GM12874 (cell line): ENCODE results near the gene HNRNPLL.

ENCODE experiments used
- CTCF ChIP-seq: IDR thresholded peaks from 2 replicates; pipeline ENCODE4 v1.5.1; 2011; ENCODE audit warnings: low read depth, mild to moderate bottlenecking, control low read depth, low read length, moderate library complexity; ENCODE audit not compliant: insufficient read depth

The HNRNPLL gene

GRCh38 chr2:38554973-38555595, 47.6 kb downstream of the HNRNPLL start:
- peak; percentile 55; the same call in 1 of the 2 replicates for TF ChIP-seq CTCF

- TF ChIP-seq CTCF: no peak
Observed at GRCh38 chr2:38553554-38553953, 49.2 kb downstream of the HNRNPLL start.

- TF ChIP-seq CTCF: no peak
Observed at GRCh38 chr2:38552259-38552658, 50.5 kb downstream of the HNRNPLL start.

- no peak for TF ChIP-seq CTCF
Observed at GRCh38 chr2:38551746-38552145, 51.0 kb downstream of the HNRNPLL start.

- TF ChIP-seq CTCF: no peak
Observed at GRCh38 chr2:38551171-38551570, 51.6 kb downstream of the HNRNPLL start.

- TF ChIP-seq CTCF: no peak
Observed at GRCh38 chr2:38549851-38550250, 52.9 kb downstream of the HNRNPLL start.

- TF ChIP-seq CTCF: no peak
Observed at GRCh38 chr2:38549071-38549704, 53.5 kb downstream of the HNRNPLL start.
